Measurements from ENCODE around the gene STRA8.
"Not testable (repeated sequence)": the region's sequence is repeated elsewhere in the genome, so short reads cannot be mapped to it uniquely, and the experiment has no call there.

- TF ChIP-seq CTCF (IDR thresholded peaks at IDR 0.05 in 4 of 5, conservative IDR thresholded peaks at IDR 0.05 in 1 of 5); POLR2A (IDR thresholded peaks at IDR 0.05): not testable (repeated sequence)
Observed at GRCh38 chr7:135211946-135212685, 21.5 kb upstream of the STRA8 start.
